HepG2 (cell line): Measurements from ENCODE around the gene ACAP3.

Experiments used
- CTCF ChIP-seq: sonication (generic); formaldehyde crosslinking; IDR thresholded peaks from 2 replicates; pipeline ENCODE4 v1.5.0; 2020; ENCODE audit warnings: mild to moderate bottlenecking, missing genetic modification reagents, moderate library complexity
- EZH2 ChIP-seq: conservative IDR thresholded peaks from 2 replicates; pipeline ENCODE4 v1.6.1; 2012; ENCODE audit warnings: mild to moderate bottlenecking, low read depth, low read length, moderate library complexity
- NPAS2 ChIP-seq: sonication (generic); formaldehyde crosslinking; IDR thresholded peaks from 2 replicates; pipeline ENCODE4 v1.8.0; 2022; ENCODE audit warnings: mild to moderate bottlenecking, missing genetic modification reagents, borderline replicate concordance
- TAF1 ChIP-seq: sonication (generic); formaldehyde crosslinking; IDR thresholded peaks from 2 replicates; pipeline ENCODE4 v1.4.0; 2020; ENCODE audit warnings: missing genetic modification reagents
- TRIM22 ChIP-seq: fragments of 450-650 bp; IDR thresholded peaks from 2 replicates; pipeline ENCODE4 v1.6.1; 2017
- U2AF2 ChIP-seq: fragments of 200-400 bp; formaldehyde crosslinking; IDR thresholded peaks from 2 replicates; pipeline ENCODE4 v1.6.1; 2017; ENCODE audit warnings: low read depth, mild to moderate bottlenecking, low read length
- ZBTB8A ChIP-seq: sonication (generic); formaldehyde crosslinking; IDR thresholded peaks from 2 replicates; pipeline ENCODE4 v1.4.0; 2020; ENCODE audit warnings: mild to moderate bottlenecking, low read depth, missing genetic modification reagents, borderline replicate concordance
- ZNF205 ChIP-seq: IDR thresholded peaks from 2 replicates; pipeline ENCODE4 v1.6.1; 2018; ENCODE audit warnings: missing biosample characterization, missing genetic modification reagents

- TF ChIP-seq ZNF205 (CRISPR knock-in tag): no peak
- TF ChIP-seq TAF1 (CRISPR knock-in tag): no peak
- no peak for TF ChIP-seq TRIM22
- no peak for TF ChIP-seq CTCF (CRISPR knock-in tag)
- TF ChIP-seq U2AF2: no peak
- TF ChIP-seq NPAS2 (CRISPR knock-in tag): no peak
- TF ChIP-seq EZH2: no peak
- TF ChIP-seq ZBTB8A (CRISPR knock-in tag): no peak
Observed at GRCh38 chr1:1291023-1291528, 16.7 kb downstream of the ACAP3 start.
